HG03342 (cell line): ENCODE data around the gene ZNF526.
A peak's percentile ranks its signal among the peaks of the same experiment; 100 is the strongest.
"Not testable (repeated sequence)": the region's sequence is repeated elsewhere in the genome, so short reads cannot be mapped to it uniquely, and the experiment has no call there.

ENCODE experiments used
- ATAC-seq: cut with Tn5 transposase; IDR thresholded peaks from one replicate; pipeline ENCODE4 v1.9.1; 2021; ENCODE audit warnings: mild to moderate bottlenecking, moderate library complexity; ENCODE audit not compliant: unreplicated experiment

Gene ZNF526

GRCh38 chr19:42257842-42258241, 37.7 kb downstream of the ZNF526 start:
- not testable (repeated sequence) for ATAC-seq

DNA sequence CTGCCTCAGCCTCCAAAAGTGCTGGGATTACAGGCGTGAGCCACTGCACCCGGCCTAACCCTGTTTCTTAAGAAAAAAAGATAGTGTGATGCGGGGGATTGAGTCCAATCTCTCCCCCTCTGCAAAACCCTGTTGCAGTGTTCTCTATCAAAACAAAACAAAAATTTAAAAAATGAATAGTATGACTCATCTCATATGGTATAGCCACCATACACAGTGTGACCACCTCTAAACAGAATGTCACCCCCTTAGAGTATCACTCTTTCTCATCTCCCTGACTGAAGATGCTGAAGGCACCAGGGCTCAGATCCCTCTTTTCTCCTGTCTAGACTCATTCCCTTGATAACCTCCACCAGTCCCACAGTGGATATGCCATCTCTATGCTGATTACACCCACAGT, 41.7 kb downstream of the ZNF526 start:
- ATAC-seq: no peak

DNA sequence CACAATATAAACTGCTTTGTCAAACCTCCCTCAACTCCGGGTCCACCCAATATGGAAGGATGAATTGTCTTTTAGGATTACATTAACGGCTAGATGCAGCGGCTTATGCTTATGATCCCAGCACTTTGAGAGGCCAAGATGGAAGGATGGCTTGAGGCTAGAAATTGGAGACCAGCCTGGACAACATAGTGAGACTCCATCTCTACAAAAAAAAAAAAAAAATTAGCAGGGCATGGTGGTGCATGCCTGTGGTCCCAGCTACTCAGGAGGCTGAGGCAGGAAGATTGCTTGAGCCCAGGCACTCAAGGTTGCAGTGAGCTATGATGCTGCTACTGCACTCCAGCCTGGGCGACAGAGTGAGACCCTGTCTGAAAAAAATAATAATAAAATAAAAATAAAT, 46.0 kb downstream of the ZNF526 start:
- not testable (repeated sequence) for ATAC-seq

DNA sequence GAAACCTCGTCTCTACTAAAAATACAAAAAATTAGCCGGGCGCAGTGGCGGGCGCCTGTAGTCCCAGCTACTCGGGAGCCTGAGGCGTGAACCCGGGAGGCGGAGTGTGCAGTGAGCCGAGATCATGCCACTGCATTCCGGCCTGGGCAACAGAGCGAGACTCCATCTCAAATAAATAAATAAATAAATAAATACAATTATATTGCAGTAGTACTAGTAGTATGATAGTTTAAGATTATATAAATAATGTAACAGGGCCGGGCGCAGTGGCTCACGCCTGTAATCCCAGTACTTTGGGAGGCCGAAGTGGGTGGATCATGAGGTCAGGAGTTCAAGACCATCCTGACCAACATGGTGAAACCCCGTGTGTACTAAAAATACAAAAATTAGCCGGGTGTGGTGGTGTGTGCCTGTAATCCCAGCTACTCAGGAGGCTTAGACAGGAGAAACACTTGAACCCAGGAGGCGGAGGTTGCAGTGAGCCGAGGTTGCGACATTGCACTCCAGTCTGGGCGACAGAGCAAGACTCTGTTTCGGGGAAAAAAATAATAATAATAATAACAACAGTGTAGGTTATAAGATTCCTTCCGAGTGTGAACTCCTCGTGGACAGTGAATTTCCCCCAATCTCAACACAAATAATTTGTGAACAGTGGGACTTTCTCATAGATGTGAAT, 47.0 kb downstream of the ZNF526 start:
- not testable (repeated sequence) for ATAC-seq

- ATAC-seq: no peak
Observed at GRCh38 chr19:42267644-42268141, 47.6 kb downstream of the ZNF526 start.

- peak; percentile 52 for ATAC-seq
Observed at GRCh38 chr19:42268142-42268703, 48.1 kb downstream of the ZNF526 start.

DNA sequence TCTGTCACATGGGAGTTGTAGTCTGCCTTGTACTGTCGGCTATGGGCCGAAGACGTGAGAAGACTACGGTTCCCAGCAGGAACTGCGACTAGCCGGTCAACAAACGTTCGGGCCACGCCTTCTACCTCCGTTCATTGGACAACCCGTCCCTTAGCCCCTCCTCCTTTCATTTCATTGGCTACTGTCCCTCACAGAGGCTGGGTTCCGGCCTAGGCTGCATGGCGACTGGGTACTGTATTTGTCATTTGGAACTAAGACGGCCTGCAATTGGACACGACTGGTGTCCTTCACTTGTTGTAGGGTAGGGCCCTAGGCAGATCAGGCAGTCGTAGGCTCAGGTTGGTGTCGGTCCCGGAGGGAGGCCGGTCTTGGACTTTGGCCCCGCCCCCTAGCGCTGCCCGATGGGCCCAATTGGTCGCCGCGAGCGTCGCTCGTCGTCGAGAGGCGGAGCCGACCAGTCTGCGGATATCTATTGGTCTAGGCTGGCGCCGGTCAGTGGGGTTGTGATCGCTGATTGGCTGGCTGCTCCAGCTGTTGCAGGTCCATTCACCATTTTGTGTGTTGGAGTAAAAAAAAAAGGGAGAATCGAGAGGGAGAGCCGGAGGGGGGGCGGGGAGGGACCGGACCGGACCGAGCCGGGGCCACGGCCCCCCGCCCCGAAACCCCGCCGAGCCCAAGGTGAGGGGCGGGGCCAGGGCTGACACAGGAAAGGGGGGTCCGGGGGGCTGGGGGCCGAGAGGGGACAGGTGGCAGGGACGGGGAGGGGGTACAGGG, 48.8 kb downstream of the ZNF526 start, which contains the start of gene CIC:
CIC (plus strand) TSS at position 549 of the 774 bp plus-strand sequence. CDS start 2,532 bp downstream, outside the sequence.
- peak; percentile 78 for ATAC-seq

DNA sequence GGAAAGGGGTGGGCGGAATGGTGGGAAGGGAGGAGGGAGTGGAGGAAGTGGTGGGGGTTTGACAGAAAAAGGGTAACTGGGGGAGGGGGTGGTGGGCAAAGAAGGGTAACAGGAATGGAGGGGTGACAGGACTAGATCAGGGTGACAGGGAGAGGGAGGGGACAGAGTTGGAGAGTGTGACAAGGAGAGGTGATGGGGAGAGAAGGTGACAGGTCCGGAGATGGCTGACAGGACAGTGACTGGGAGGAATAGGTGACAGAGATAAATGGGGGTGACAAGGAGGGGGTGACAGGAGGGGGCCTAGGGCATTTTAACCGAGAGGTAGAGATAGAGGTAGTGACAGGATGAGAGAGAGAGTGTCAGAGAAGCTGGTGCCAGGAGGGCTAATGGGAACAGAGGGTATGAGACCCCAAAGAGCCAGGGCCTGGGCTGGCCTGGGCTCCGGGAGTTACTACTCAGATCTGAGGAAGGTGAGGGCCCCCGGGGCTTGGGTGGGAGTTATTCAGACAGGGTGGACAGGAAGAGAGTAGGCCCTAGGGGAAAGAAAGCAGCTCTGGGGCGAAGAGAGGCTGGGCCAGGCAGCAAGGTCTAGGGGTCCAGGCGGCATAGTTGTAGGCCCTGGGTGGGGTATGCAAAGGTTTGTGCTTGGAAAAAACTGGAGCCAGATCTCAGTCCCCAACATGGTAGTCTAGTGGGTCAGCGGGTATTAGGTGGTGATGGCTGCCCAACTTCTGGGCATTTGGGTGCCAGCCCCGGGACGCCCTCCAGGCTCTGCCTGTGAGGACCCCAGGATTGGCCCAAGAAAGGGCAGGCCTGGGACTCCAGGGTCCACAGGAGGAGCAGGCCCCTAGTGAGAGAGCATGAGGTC, 49.6 kb downstream of the ZNF526 start:
- ATAC-seq: no peak

- ATAC-seq: no peak
Observed at GRCh38 chr19:42270346-42271044, 50.4 kb downstream of the ZNF526 start.

DNA sequence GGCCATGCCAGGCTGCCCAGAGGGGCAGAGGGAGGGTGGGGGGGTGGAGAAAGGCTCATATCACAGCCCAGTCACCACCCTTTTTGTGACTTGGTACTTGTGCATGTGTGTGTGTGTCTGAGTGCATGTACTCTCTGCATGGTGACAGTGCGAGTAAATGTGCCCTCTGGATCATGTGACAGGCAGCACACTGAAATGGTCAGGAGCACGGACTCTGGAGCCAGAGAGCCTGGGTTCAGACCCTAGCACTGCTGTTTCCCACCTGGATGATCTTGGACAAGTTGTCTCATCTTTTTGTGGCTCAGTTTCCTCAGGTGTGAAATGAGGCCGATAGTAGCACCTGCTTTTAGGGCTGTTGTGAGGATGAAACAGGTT, 50.9 kb downstream of the ZNF526 start:
- no peak for ATAC-seq

GRCh38 chr19:42271861-42272534, 51.9 kb downstream of the ZNF526 start:
- ATAC-seq: no peak

- no peak for ATAC-seq
Observed at GRCh38 chr19:42272535-42272897, 52.4 kb downstream of the ZNF526 start.

- no peak for ATAC-seq
Observed at GRCh38 chr19:42272989-42273406, 52.9 kb downstream of the ZNF526 start.

DNA sequence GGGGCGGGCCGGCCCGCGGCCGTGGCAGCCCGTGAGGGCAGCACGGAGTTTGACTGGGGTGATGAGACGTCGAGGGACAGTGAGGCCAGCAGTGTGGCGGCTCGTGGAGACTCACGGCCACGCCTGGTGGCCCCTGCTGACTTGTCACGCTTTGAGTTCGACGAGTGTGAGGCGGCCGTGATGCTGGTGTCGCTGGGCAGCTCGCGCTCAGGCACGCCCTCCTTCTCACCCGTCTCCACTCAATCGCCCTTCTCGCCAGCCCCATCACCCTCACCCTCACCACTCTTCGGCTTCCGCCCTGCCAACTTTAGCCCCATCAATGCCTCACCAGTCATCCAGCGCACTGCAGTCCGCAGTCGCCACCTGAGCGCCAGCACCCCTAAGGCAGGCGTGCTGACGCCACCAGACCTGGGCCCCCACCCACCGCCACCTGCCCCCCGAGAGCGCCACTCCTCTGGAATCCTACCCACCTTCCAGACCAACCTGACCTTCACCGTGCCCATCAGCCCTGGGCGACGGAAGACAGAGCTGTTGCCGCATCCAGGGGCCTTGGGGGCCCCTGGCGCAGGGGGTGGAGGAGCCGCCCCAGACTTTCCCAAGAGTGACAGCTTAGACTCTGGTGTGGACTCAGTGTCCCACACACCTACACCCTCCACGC, 53.4 kb downstream of the ZNF526 start:
- ATAC-seq: no peak

- ATAC-seq: no peak
Observed at GRCh38 chr19:42274065-42274682, 54.1 kb downstream of the ZNF526 start.

DNA sequence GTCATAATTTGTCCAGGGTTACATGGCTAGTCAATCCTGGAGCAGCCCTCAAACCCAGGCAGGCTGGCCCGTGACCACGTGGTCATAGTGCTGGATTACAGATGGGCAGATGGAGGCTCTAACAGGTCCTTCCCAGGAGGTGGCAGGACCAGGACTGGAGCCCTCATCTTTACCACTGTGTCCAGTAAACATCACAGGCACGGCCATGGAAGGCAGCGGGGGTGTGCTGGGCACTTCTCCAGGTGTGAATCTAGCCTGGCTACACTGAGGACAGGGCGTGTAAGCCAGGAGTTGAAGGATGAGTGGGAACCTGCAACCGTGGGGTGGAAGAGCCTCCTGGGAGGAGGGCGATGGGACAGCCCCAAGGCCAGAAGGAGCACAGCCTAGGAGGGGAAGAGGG, 55.0 kb downstream of the ZNF526 start:
- ATAC-seq: no peak

GRCh38 chr19:42275517-42275916, 55.4 kb downstream of the ZNF526 start:
- no peak for ATAC-seq

- ATAC-seq: no peak
Observed at GRCh38 chr19:42276284-42276683, 56.2 kb downstream of the ZNF526 start.

- ATAC-seq: no peak
Observed at GRCh38 chr19:42276821-42277220, 56.7 kb downstream of the ZNF526 start.
